Right atrium auricular region (tissue), 2 donors: ENCODE results near the gene OLIG2. TPM values are rescaled to one million over a fixed set of nuclear protein-coding genes. Genes with fewer than 3 reads are reported as not detected.

Source experiments
- DNase-seq: peaks from one replicate; pipeline ENCODE4 v3.0.0-alpha.2; 2019; ENCODE audit warnings: low spot score
- H3K27ac ChIP-seq, 2 donors: fragments of 200-600 bp; sonication (generic); 1 replicate in 1 of 2; 2 replicates in 1 of 2; pipeline ENCODE4 v1.5.1; 2016 to 2019
- H3K27me3 ChIP-seq, 2 donors: fragments of 200-600 bp; sonication (generic); one replicate each; pipeline versions ENCODE4 v1.5.1 to v1.6.0; 2017 to 2019
- H3K36me3 ChIP-seq: fragments of 200-600 bp; sonication (generic); one replicate; pipeline ENCODE4 v1.5.1; 2016
- H3K4me1 ChIP-seq, 2 donors: fragments of 200-600 bp; sonication (generic); one replicate each; pipeline versions ENCODE4 v1.5.1 to v1.6.0; 2017 to 2019
- H3K4me3 ChIP-seq, 2 donors: fragments of 200-600 bp; sonication (generic); 1 replicate in 1 of 2; 2 replicates in 1 of 2; pipeline ENCODE4 v1.5.1; 2017 to 2019; ENCODE audit warnings: mild to moderate bottlenecking in 1 of 2, moderate library complexity in 1 of 2
- H3K9me3 ChIP-seq, 2 donors: fragments of 200-600 bp; sonication (generic); one replicate each; pipeline ENCODE4 v1.5.1; 2019
- total RNA-seq, 2 donors: library from RNA; depleted of rRNA; stranded (reverse); fragments of >200 nt; gene quantifications; one replicate each; pipeline ENCODE4 v1.1.0, GENCODE V29; 2016
- TF ChIP-seq, protein P1 (sequence below), 2 donors: fragments of 200-600 bp; sonication (generic); IDR thresholded peaks; one replicate each; pipeline ENCODE4 v1.5.1; 2019; ENCODE audit warnings: antibody characterized with exemption in 2 of 2

OLIG2 gene
- total RNA-seq, 2 donors from 2014 or later: not detected

DNA sequence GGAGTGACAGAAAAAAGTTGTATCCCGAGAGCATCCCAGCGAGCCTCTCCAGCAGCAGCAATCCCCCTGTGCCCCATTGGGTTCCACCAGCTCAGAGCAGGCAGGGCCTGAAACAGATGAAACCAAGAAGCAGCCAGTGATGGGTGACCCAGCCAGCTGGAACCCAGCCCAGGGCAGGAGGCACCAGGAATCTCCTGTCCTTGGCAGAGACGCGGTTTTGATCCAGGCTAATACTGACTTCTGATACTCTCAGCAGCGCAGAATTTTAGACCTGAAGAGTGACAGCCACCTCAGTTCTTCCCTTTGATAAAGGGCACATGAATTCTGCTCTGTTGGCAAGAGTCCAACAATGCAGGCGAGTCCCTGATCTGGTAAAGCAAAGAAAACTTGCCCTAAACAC, 32.8 kb downstream of the OLIG2 start:
- Histone ChIP-seq H3K27ac (no peak overlapping the region), H3K27me3 (no peaks in the 10 kb centered on the region), H3K9me3 (no peaks in the 10 kb centered on the region), H3K36me3 (no peaks in the 10 kb centered on the region), H3K4me1 (peaks cover 0 to 14% of the 10 kb centered on the region in 2 donors), H3K4me3 (no peak overlapping the region)
- TF ChIP-seq, protein P1, sequence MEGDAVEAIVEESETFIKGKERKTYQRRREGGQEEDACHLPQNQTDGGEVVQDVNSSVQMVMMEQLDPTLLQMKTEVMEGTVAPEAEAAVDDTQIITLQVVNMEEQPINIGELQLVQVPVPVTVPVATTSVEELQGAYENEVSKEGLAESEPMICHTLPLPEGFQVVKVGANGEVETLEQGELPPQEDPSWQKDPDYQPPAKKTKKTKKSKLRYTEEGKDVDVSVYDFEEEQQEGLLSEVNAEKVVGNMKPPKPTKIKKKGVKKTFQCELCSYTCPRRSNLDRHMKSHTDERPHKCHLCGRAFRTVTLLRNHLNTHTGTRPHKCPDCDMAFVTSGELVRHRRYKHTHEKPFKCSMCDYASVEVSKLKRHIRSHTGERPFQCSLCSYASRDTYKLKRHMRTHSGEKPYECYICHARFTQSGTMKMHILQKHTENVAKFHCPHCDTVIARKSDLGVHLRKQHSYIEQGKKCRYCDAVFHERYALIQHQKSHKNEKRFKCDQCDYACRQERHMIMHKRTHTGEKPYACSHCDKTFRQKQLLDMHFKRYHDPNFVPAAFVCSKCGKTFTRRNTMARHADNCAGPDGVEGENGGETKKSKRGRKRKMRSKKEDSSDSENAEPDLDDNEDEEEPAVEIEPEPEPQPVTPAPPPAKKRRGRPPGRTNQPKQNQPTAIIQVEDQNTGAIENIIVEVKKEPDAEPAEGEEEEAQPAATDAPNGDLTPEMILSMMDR (IDR thresholded peaks at IDR 0.05): no peak
- DNase-seq: no peak

DNA sequence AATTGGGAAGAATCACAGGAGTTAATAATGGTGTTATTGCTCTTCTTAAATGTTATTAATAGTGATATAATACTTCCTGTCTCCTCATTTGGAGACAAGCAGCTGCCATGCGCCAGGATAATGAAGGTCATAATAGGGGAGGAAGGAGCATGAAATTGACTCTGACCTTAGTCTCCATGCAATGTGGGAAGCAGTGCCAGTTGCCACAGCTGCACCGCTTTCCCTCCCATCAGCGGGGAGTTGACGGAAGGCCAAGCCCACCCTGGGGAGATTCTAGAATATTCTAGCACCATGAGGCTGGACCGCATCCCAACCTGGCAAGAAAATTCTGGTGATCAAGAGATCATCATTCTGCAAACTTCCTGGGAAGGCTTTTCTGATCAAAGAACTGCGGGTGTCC, 33.2 kb downstream of the OLIG2 start:
- no peak for DNase-seq
- TF ChIP-seq, protein P1 (IDR thresholded peaks at IDR 0.05): no peak
- no peaks in the 10 kb centered on the region for H3K9me3 ChIP-seq
- no peaks in the 10 kb centered on the region for H3K36me3 ChIP-seq
- H3K27me3 ChIP-seq: no peaks in the 10 kb centered on the region
- no peak overlapping the region for H3K4me3 ChIP-seq
- peaks cover 0 to 14% of the 10 kb centered on the region in 2 donors for H3K4me1 ChIP-seq
- no peak overlapping the region for H3K27ac ChIP-seq

DNA sequence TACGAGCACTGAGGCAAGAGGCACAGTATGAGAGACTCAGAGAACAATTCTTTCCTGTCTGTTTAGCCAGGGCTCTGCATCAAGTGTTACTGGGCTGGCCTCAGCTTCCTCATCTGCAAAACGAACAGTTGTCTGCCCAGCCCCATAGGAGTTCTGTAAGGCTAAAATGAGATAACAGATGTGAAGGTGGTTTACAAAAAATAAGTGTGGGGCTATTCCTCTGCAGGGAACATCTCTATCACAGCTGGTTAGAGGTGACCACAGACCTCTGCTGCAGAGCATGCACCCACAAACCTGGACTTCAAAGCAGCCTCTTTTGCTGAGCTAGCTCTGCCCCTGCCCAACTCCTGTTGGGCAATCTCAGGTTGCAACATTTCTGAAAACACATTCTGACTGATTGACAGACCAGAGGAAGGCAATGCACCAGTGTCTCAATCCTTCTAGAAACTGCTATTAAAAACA, 33.7 kb downstream of the OLIG2 start:
- Histone ChIP-seq H3K36me3 (no peaks in the 10 kb centered on the region), H3K9me3 (no peaks in the 10 kb centered on the region), H3K27ac (no peak overlapping the region), H3K4me3 (no peak overlapping the region), H3K4me1 (peaks cover 0 to 14% of the 10 kb centered on the region in 2 donors), H3K27me3 (no peaks in the 10 kb centered on the region)
- DNase-seq: no peak
- TF ChIP-seq, protein P1 (IDR thresholded peaks at IDR 0.05): no peak

DNA sequence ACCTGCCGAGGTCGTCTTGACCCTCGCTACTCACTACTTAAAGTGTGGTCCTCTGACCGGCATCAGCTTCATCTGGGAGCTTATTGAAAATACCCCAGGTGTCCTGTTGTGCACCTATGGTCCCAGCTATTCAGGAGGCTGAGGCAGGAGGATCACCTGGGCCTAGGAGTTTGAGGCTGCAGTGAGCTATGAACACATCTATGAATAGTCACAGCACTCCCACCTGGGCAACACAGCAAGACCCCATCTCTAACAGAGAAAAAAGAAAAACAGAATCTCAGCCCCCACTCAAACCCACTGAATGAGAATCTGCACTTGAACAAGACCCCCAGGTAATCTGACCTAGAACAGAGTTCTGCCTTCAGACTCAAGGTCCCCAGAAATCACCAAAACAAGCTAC, 35.5 kb downstream of the OLIG2 start:
- TF ChIP-seq, protein P1 (IDR thresholded peaks at IDR 0.05): no peak
- Histone ChIP-seq H3K27me3 (no peaks in the 10 kb centered on the region), H3K4me3 (no peak overlapping the region)

DNA sequence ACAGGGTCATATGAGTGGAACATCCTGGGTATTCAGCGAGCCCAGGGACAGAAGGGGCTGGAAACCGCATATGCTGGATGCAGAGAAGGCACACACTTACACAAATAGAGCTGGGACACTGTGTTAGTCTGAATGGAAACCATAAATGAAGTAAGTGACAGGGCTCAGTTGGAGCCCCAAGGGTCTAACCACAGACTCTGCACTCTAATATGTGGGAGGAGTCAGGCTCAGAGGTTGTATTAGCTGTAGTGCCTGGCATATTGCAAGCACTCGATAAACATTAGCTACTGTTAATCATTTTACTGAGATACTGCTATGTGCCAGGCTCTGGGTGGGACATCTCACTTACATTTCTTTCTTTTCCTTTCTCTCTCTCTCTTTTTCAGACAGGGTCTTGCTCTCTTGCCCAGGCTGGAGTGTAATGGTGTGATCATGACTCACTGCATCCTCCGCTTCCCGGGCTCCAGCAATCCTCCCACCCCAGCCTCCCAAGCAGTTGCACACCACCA, 37.7 kb downstream of the OLIG2 start:
- Histone ChIP-seq H3K27me3 (no peaks in the 10 kb centered on the region), H3K27ac (no peak overlapping the region), H3K36me3 (no peaks in the 10 kb centered on the region), H3K4me3 (no peak overlapping the region), H3K4me1 (peaks cover 0 to 9% of the 10 kb centered on the region in 2 donors), H3K9me3 (no peaks in the 10 kb centered on the region)
- TF ChIP-seq, protein P1 (IDR thresholded peaks at IDR 0.05): no peak
- DNase-seq: no peak

More for the DNA sequence above, 35.5 kb downstream of the OLIG2 start:
- no peaks in the 10 kb centered on the region for H3K9me3 ChIP-seq
- no peaks in the 10 kb centered on the region for H3K36me3 ChIP-seq
- H3K27ac ChIP-seq: no peak overlapping the region
- peaks cover 0 to 14% of the 10 kb centered on the region in 2 donors for H3K4me1 ChIP-seq
- DNase-seq: no peak
